ENCODE data around the gene FGD2. TPM values are rescaled to one million over a fixed set of nuclear protein-coding genes. Genes with fewer than 3 reads are reported as not detected.

Gene FGD2
- total and polyA plus RNA-seq, 9 of the 15 experiments (the other 6 are each of a cell fraction or from before 2014, with no cell fraction given): 0.09 TPM; not detected in 8

- TF ChIP-seq, protein P1, sequence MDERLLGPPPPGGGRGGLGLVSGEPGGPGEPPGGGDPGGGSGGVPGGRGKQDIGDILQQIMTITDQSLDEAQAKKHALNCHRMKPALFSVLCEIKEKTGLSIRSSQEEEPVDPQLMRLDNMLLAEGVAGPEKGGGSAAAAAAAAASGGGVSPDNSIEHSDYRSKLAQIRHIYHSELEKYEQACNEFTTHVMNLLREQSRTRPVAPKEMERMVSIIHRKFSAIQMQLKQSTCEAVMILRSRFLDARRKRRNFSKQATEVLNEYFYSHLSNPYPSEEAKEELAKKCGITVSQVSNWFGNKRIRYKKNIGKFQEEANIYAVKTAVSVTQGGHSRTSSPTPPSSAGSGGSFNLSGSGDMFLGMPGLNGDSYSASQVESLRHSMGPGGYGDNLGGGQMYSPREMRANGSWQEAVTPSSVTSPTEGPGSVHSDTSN (CRISPR knock-in tag; IDR thresholded peaks at IDR 0.05; ENCODE audit: low read depth): no peak
- TF ChIP-seq, protein P1 (tag; conservative IDR thresholded peaks at IDR 0.05; ENCODE audit: low read depth): no peak
- TF ChIP-seq NCOR1 (IDR thresholded peaks at IDR 0.05) (peak; percentile 55; the same call in 1 of the 2 replicates), EZH2 (IDR thresholded peaks at IDR 0.05; ENCODE audit: borderline replicate concordance, low read depth, low read length) (no peak), RBBP5 (IDR thresholded peaks at IDR 0.05; ENCODE audit: borderline replicate concordance, insufficient read depth, low read length, poor library complexity, severe bottlenecking) (peak; percentile 26), PPARD (CRISPR knock-in tag; IDR thresholded peaks at IDR 0.05) (no peak), TFAM (CRISPR knock-in tag; conservative IDR thresholded peaks at IDR 0.05) (no peak), MCM5 (IDR thresholded peaks at IDR 0.05; ENCODE audit: low read depth) (no peak), PHB2 (IDR thresholded peaks at IDR 0.05; ENCODE audit: low read depth) (no peak), AFF1 (IDR thresholded peaks at IDR 0.05; ENCODE audit: low read depth in 1 of 2, partially characterized antibody in 2 of 2) (peak in 1 of 2 experiments; percentile 19), U2AF1 (optimal IDR thresholded peaks at IDR 0.05; ENCODE audit: low read depth, low read length) (no peak), CBX5 (IDR thresholded peaks at IDR 0.05; ENCODE audit: borderline replicate concordance, low read depth) (no peak), ETS2 (tag; IDR thresholded peaks at IDR 0.05; ENCODE audit: borderline replicate concordance, poor library complexity, severe bottlenecking) (peak; percentile 38)
- TF ChIP-seq, protein P2, sequence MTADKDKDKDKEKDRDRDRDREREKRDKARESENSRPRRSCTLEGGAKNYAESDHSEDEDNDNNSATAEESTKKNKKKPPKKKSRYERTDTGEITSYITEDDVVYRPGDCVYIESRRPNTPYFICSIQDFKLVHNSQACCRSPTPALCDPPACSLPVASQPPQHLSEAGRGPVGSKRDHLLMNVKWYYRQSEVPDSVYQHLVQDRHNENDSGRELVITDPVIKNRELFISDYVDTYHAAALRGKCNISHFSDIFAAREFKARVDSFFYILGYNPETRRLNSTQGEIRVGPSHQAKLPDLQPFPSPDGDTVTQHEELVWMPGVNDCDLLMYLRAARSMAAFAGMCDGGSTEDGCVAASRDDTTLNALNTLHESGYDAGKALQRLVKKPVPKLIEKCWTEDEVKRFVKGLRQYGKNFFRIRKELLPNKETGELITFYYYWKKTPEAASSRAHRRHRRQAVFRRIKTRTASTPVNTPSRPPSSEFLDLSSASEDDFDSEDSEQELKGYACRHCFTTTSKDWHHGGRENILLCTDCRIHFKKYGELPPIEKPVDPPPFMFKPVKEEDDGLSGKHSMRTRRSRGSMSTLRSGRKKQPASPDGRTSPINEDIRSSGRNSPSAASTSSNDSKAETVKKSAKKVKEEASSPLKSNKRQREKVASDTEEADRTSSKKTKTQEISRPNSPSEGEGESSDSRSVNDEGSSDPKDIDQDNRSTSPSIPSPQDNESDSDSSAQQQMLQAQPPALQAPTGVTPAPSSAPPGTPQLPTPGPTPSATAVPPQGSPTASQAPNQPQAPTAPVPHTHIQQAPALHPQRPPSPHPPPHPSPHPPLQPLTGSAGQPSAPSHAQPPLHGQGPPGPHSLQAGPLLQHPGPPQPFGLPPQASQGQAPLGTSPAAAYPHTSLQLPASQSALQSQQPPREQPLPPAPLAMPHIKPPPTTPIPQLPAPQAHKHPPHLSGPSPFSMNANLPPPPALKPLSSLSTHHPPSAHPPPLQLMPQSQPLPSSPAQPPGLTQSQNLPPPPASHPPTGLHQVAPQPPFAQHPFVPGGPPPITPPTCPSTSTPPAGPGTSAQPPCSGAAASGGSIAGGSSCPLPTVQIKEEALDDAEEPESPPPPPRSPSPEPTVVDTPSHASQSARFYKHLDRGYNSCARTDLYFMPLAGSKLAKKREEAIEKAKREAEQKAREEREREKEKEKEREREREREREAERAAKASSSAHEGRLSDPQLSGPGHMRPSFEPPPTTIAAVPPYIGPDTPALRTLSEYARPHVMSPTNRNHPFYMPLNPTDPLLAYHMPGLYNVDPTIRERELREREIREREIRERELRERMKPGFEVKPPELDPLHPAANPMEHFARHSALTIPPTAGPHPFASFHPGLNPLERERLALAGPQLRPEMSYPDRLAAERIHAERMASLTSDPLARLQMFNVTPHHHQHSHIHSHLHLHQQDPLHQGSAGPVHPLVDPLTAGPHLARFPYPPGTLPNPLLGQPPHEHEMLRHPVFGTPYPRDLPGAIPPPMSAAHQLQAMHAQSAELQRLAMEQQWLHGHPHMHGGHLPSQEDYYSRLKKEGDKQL (CRISPR knock-in tag; IDR thresholded peaks at IDR 0.05; ENCODE audit: borderline replicate concordance): 0 out of 2 replicates have a peak, but pooled peaks have one; percentile 78
Observed at GRCh38 chr6:37048851-37049757, 43.6 kb downstream of the FGD2 start (continued).
